Measurements from ENCODE around the gene XDH. TPM values are rescaled to one million over a fixed set of nuclear protein-coding genes. Genes with fewer than 3 reads are reported as not detected.

Gene XDH
- total RNA-seq, 4 donors from 2014 or later, result 0.76 to 2.1 (median 1.5) TPM

DNA sequence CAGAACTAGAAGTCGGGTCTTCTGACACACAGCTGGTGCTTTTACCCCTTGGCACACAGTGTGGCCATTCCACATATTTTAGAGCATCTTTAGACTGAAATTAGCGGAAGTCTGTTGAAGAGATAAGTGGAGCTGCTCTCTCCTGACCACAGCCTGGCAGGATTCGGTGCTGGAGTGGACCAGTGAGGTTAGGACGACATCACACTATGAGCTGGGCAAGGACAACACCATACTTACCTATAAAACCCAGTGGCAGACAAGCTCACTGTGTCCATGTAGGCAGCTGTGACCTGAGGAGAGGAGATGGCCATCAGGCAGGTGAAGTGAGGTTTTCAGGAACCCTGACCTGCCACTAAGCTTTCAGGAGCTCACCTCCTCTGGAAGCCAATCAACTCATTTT, 70.1 kb downstream of the XDH start:
- Histone ChIP-seq H3K27me3 (no peaks in the 10 kb centered on the region), H3K9me3 (no peaks in the 10 kb centered on the region), H3K27ac (no peak overlapping the region), H3K36me3 (no peaks in the 10 kb centered on the region), H3K4me1 (no peaks in the 10 kb centered on the region), H3K4me3 (no peak overlapping the region)
- DNase-seq (ENCODE audit: low spot score in 2 of 2), result no peak
- TF ChIP-seq POLR2A (IDR thresholded peaks at IDR 0.05) (no peak), POLR2AphosphoS5 (IDR thresholded peaks at IDR 0.05) (no peak), EP300 (IDR thresholded peaks at IDR 0.05) (no peak)
- TF ChIP-seq, protein P1, sequence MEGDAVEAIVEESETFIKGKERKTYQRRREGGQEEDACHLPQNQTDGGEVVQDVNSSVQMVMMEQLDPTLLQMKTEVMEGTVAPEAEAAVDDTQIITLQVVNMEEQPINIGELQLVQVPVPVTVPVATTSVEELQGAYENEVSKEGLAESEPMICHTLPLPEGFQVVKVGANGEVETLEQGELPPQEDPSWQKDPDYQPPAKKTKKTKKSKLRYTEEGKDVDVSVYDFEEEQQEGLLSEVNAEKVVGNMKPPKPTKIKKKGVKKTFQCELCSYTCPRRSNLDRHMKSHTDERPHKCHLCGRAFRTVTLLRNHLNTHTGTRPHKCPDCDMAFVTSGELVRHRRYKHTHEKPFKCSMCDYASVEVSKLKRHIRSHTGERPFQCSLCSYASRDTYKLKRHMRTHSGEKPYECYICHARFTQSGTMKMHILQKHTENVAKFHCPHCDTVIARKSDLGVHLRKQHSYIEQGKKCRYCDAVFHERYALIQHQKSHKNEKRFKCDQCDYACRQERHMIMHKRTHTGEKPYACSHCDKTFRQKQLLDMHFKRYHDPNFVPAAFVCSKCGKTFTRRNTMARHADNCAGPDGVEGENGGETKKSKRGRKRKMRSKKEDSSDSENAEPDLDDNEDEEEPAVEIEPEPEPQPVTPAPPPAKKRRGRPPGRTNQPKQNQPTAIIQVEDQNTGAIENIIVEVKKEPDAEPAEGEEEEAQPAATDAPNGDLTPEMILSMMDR (IDR thresholded peaks at IDR 0.05), result no peak
- WGBS, result 90% methylated on average over 3 of the region's 4 CpGs

- WGBS, result 74% methylated on average over 6 of the region's 6 CpGs
Measured at GRCh38 chr2:31341351-31341750, 73.2 kb downstream of the XDH start.

DNA sequence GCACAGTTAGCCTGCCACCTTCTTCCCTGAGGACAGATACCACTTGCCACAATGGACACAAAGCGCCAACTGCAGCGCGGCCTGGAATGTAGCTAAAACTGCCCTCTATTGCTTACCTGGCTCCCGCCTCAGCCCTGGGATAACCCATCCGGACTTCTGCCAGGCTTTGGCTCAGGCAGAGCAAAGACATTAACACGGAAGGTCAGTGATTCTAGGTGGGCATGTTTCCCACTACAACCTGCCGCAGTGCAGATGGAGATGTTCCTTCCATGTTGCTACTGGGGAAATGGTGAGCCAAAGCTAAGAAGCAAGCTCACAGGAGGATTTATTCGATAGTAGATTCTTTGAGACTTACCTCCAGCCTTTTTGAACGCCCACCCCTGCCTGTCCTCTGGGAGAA, 74.8 kb downstream of the XDH start:
- WGBS, result 93% methylated on average over 9 of the region's 9 CpGs

More at GRCh38 chr2:31341351-31341750, 73.2 kb downstream of the XDH start:
- H3K4me3 ChIP-seq, result no peak overlapping the region
- DNase-seq (ENCODE audit: low spot score in 2 of 2), result no peak
- H3K9me3 ChIP-seq, result no peaks in the 10 kb centered on the region
- TF ChIP-seq POLR2AphosphoS5 (IDR thresholded peaks at IDR 0.05) (no peak), EP300 (IDR thresholded peaks at IDR 0.05) (no peak), POLR2A (IDR thresholded peaks at IDR 0.05) (no peak)
- TF ChIP-seq, protein P1 (IDR thresholded peaks at IDR 0.05), result no peak
- H3K36me3 ChIP-seq, result no peaks in the 10 kb centered on the region
- H3K27me3 ChIP-seq, result no peaks in the 10 kb centered on the region
- no peak overlapping the region for H3K27ac ChIP-seq
- no peaks in the 10 kb centered on the region for H3K4me1 ChIP-seq

GRCh38 chr2:31337860-31338259, 76.7 kb downstream of the XDH start:
- Histone ChIP-seq H3K36me3 (no peaks in the 10 kb centered on the region), H3K27me3 (no peaks in the 10 kb centered on the region), H3K4me1 (no peaks in the 10 kb centered on the region), H3K27ac (no peak overlapping the region), H3K9me3 (no peaks in the 10 kb centered on the region), H3K4me3 (no peak overlapping the region)
- TF ChIP-seq POLR2A (IDR thresholded peaks at IDR 0.05) (no peak), POLR2AphosphoS5 (IDR thresholded peaks at IDR 0.05) (no peak), EP300 (IDR thresholded peaks at IDR 0.05) (no peak)
- TF ChIP-seq, protein P1 (IDR thresholded peaks at IDR 0.05), result no peak
- WGBS, result 81% methylated on average over 6 of the region's 6 CpGs
- DNase-seq (ENCODE audit: low spot score in 2 of 2), result no peak

More for the DNA sequence above, 74.8 kb downstream of the XDH start:
- Histone ChIP-seq H3K4me3 (no peak overlapping the region), H3K27ac (no peak overlapping the region), H3K27me3 (no peaks in the 10 kb centered on the region), H3K4me1 (no peaks in the 10 kb centered on the region), H3K9me3 (no peaks in the 10 kb centered on the region), H3K36me3 (no peaks in the 10 kb centered on the region)
- no peak for DNase-seq (ENCODE audit: low spot score in 2 of 2)
- TF ChIP-seq EP300 (IDR thresholded peaks at IDR 0.05), result no peak
- TF ChIP-seq, protein P1 (IDR thresholded peaks at IDR 0.05), result no peak
- no peak for TF ChIP-seq POLR2A (IDR thresholded peaks at IDR 0.05)
- TF ChIP-seq POLR2AphosphoS5 (IDR thresholded peaks at IDR 0.05), result no peak

DNA sequence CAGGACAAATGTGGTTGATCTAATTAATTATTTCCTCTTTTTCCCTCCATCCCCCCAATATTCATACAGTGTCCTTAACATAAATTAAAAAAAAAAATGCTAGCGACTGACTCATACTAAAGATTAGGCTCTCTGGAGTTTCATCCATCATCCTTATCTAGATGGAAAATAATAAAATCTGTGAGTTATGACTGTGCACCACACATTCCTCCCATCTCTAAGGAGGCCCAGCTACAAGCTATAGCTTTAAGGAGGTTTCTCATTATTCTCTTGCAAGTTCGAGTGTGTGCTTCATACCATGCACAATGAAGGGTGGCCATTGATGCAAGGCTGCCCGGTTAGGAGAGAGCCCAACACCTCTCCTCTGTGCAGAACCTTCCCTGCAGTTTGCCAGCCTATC, 77.3 kb downstream of the XDH start:
- 64% methylated on average over 3 of the region's 3 CpGs for WGBS
- Histone ChIP-seq H3K27ac (no peak overlapping the region), H3K36me3 (no peaks in the 10 kb centered on the region), H3K27me3 (no peaks in the 10 kb centered on the region), H3K4me3 (no peak overlapping the region), H3K9me3 (no peaks in the 10 kb centered on the region), H3K4me1 (no peaks in the 10 kb centered on the region)
- DNase-seq (ENCODE audit: low spot score in 2 of 2), result no peak
- TF ChIP-seq, protein P1 (IDR thresholded peaks at IDR 0.05), result no peak

Data from suprapubic skin (tissue), 4 donors.